Tongue (tissue), 2 donors: Measurements from ENCODE around the gene CHST7. TPM values are rescaled to one million over a fixed set of nuclear protein-coding genes. Genes with fewer than 3 reads are reported as not detected.
"Not testable (repeated sequence)": the region's sequence is repeated elsewhere in the genome, so short reads cannot be mapped to it uniquely, and the experiment has no call there.

Experiments
- DNase-seq: peaks from one replicate; pipeline ENCODE4 v3.0.0-alpha.2; 2015
- total RNA-seq: library from RNA; depleted of rRNA; stranded (reverse); fragments of >200 nt; gene quantifications from one replicate; pipeline ENCODE4 v1.2.3, GENCODE V29; 2014

Gene CHST7
- total RNA-seq, result 11.7 TPM

- DNase-seq, result peak; percentile 69
These were observed at the start of gene CHST7 for GRCh38 chrX:46573331-46573891. Gene CHST7 (plus strand): TSS chrX:46573765. CDS start chrX:46573932, 167 bp downstream.

- DNase-seq, result not testable (repeated sequence)
These were observed 44.9 kb upstream of the CHST7 start for GRCh38 chrX:46528640-46529039.

DNA sequence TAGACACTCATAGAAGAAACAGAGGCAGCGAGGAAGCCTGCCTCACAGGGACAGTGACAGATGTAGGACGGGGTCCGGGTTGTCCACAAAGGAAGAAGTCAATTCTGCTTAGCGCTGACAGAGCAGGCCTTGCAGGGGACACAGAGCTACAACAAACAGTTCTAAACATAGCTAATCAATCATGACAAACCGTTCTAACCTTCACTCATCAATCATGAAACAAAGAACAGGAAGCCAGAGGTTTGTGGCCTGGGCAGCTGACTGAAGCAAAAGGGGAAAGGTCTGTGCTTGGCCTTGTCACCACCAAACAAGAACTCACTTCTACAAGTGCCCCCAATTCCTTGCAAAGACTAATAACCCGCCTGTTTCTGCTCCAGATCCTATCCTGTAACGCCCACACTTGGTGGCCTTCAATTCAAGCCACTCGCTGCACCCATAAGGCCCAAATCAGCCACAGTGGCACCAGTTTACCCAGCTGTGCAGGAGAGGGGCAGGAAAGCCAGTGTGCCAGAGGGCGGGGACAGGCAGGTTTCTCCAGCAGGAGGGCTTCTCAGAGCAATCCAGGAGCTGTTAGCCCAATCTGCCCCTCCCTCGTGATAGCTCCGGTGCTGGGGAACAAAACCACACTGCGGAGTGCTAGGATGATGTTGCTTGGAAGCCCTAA is 43.7 kb upstream of the CHST7 start:
- not testable (repeated sequence) for DNase-seq

DNA sequence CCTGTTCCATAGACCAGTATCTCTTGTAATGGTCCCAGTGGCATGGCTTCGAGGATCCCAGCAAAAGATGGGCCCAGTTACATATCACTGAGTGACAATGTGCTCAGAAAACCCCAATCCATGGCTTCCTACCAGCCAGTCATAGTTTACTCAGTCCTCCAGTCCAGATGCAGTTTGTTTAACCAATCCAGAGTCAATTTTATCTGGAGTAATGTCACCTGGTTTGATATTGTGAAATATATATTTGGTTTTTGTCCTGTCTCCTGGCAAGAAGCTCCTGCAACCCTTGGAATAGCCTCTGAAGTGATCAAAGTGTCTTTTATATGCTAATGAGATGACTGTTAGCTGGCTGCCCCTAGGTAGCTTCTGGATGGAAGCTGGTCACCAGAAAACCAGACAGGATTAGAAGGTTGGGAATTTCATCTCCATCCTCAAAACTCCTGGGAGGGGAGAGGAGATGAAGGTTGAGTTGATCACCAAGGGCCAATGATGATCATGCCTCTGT is 43.1 kb upstream of the CHST7 start:
- not testable (repeated sequence) for DNase-seq

DNA sequence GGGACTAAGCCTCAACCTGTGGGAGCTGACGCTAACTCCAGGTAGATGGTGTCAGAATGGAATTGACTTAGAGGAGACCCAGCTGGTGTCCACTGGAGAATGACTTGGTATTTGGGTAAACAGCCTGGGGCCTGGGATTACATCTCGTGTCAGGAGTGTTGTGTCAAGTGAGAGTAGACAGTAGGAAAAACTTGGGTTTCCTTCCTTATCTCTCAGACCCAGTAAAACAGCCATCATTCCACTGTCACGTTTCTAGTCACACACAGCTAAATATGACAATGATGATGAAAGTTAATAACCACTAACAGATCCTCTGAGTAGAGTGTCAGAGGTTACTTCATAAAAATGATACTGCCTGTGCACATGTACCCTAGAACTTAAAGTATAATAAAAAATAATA is 42.1 kb upstream of the CHST7 start:
- DNase-seq, result no peak

- no peak for DNase-seq
These were observed 30.1 kb upstream of the CHST7 start for GRCh38 chrX:46543441-46543840.

- DNase-seq, result not testable (repeated sequence)
These were observed 29.0 kb upstream of the CHST7 start for GRCh38 chrX:46544527-46544926.

DNA sequence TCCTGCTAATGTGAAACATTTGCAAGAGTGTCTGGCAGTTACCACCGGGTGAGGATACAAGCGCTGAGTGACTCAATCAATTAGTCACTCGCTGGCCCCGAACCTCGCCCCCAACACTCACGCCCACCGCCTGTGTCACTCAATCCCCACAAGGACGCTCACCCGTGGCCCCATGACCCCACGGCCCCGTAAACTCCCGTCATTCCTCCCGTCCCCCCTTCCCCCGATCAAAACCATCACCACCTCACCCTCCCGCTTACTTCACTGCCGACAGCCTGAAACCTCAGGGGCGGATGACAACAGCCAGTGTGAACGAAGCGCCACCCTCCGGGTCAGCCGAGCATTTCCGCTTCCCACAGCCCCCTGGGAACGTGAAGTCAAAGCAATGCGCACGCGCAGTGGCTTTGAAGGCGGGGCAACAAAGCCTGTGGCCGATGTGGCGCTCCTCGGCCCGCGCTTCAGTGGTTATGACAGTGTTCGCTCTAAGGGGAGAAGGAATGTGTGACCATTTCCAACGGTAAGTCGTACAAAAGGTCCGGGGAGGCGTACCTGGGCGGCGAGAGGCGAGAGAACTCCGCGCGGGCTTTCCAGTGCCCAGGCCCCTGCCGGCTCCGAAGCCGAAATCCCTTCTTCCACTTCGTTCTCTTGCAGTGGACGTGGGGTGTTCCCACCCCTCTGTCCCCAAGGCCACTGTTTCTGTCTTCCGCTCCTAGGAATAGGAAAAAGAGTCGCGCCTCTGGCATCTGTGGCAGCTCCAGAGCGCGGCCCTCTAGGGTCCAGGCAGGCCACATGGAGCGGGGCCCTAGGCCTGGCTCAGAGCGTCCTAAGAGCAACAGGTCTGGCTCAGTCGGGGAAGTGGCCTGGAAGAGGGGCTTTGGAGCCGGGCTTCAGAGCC is 28.2 kb upstream of the CHST7 start, which contains the start of gene ZNF674:
Gene ZNF674, minus strand, starts transcription at position 311 of the 895 bp plus-strand sequence. CDS start 3,334 bp downstream, outside the sequence.
- peak; percentile 95 for DNase-seq

DNA sequence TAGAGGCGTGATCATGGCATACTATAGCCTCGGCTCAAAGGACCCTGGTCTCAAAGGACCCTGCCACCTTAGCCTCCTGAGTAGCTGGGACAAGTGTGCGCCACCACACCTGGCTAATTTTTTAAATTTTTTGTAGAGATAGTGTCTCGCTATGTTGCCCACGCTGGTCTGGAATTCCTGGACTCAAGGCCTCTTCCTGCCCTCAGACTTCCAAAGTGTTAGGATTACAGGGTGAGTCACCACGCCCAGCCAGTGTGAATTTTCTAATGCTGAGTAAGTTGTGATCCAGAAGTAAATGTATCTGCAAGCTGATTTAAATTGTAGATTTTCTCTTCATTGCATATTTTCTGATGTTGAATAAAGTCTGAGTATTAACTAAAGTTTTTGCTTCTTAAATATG is 25.7 kb upstream of the CHST7 start:
- DNase-seq, result no peak

- no peak for DNase-seq
These were observed 23.7 kb upstream of the CHST7 start for GRCh38 chrX:46549914-46550313.

- DNase-seq, result no peak
These were observed 22.0 kb upstream of the CHST7 start for GRCh38 chrX:46551494-46552128.

DNA sequence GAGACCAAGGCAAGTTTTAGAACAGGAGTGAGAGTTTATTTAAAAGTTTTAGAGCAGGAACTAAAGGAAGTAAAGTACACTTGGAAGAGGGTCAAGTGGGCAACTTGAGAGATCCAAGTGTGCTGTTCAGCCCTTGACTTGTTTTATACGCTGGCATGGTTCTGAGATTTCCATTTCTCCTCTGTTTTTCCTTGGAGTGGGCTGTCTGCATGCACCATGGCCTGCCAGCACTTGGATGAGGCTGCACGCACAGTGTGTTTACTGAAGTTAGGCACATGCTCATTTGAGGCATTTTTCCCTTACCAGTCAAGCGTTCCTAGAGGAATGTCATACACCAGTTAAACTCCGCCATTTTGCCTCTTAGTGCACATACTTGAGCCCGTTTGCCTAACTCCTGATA is 19.6 kb upstream of the CHST7 start:
- DNase-seq, result no peak

DNA sequence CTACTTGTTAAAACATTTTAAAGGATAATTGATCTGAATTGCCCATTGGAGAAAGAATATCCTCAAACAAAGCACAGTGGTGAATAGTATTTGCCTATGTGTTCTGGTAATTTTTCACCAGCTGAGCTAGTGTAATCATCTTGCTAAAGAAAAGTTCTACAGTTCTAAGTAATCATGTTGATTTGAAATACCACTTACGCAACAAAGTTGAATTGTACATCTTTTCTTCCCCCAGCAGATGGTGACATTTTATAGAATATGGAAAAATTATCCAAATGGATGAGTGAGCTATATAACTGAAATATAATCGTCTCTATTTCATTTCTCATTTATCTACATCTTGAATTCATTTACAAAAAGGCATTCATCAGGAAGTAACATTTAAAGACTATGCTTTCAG is 18.6 kb upstream of the CHST7 start:
- DNase-seq, result peak; percentile 22

DNA sequence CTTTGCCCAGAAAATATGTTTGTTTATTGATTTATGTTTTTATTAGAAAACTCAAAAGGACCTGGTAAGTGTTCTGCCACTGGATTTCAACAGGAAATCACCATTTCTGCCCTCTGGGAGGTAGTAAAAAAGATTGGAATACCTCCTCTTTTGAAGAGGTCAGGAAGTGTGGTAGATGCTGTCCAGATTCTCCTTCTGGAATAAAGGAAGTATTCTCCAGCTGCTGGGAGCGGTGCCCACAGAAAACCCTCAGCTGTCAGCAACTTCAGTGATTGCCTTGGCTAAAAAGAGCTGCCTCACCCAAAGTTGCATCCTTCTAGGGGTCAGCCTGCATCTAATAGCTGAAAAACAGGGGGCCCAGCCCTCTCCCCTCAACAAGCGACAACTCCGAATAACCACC is 14.5 kb upstream of the CHST7 start:
- DNase-seq, result peak; percentile 19

DNA sequence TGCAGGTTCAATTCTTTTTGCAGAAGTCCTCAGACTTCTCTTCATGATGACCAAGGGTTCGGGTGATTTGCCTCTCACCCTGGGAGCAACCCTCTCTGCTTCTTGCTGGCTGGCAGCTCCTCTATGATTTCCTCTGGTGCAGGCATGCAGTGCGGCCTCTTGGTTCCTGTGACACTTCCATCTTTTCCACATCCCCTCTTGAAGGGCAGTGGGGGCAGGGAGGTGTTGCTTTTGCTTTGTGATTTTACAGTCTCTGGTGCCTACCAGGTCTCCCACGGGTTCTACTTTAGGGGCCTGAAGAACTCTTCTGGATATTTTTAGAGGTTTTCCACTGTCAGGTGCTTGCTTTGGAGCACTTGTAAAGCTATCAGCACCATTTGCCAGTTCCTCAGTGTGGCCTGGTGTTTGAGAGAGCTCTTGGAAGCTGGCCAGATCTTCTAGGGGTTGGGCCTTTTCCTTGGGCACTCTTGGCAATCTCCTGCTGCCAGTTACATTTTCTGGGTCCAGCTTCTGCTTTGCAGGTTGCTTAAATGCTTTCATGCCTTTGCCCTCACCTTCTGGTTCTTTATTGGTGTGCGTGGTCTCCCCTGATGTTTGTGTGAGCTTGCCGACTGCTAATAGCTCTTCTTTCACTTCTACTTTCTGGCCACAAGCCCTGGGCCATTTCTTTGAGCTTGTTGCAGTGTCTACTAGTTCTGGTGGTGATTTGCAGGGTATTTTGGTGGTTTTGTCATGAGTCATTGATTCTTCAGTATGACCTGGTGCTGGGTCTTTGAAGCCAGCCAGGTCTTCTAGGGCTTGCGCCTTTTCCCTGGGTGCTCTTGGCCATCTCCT is 11.5 kb upstream of the CHST7 start:
- DNase-seq, result peak; percentile 24

GRCh38 chrX:46567388-46567787 is 6.2 kb upstream of the CHST7 start:
- DNase-seq, result no peak

DNA sequence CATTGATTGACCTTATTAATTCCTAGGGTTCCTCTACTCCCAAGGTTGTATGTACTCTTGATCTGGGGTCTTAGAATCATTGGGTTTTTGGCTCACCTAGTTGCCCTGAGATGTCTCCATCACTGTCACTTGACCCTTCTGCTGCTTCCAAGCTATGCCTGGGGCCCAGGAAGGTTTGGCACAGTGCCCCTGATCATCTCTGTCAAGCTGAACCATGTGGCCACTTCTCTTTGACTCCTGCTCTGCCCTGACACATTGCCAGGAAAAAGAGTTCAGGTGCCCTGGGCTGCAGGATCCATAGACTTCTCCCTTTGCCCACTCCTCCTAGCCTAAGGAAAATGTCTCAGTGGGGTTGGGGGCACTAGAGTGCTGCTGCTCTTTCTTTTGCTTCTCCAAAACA is 3.9 kb upstream of the CHST7 start:
- DNase-seq, result no peak

DNA sequence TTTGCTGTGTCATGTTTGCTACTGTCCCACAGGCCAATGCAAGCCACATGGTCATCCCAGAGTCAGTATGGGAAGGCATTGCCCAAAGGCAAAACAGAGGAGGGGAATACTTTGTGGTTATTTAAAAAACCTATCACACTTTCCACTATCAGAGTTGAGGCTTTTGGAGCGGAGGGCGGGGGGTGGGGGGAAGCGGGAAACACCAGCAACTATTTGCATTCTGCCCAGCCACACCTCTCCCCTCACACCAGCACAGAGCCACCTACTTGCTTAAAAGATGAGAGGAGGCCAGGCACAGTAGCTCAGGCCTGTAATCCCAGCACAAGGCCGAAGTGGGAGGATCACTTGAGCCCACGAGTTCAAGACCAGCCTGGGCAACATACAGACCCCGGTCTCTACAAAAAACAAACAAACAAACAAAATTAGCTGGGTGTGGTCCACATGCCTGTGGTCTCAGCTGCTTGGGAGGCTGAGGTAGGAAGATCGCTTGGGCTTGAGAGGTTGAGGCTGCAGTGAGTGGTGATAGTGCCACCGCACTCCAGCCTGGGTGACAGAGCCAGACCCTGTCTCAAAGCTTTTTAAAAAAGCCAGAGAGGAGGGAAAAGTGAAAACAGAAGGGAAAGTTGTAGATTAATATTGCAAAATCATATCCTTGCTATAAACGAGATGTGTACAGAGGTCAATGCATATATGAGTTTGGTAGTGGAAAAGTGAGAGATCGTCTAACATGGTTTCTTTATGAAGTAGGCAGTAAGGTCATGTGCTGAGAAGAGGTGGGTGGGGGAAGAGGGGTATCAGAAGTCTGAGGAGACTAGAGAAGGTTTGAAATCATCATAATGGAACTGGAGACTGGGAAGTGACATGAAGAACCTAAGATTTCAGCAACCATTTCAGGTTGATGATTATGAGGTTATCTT is 1.9 kb upstream of the CHST7 start:
- no peak for DNase-seq

DNA sequence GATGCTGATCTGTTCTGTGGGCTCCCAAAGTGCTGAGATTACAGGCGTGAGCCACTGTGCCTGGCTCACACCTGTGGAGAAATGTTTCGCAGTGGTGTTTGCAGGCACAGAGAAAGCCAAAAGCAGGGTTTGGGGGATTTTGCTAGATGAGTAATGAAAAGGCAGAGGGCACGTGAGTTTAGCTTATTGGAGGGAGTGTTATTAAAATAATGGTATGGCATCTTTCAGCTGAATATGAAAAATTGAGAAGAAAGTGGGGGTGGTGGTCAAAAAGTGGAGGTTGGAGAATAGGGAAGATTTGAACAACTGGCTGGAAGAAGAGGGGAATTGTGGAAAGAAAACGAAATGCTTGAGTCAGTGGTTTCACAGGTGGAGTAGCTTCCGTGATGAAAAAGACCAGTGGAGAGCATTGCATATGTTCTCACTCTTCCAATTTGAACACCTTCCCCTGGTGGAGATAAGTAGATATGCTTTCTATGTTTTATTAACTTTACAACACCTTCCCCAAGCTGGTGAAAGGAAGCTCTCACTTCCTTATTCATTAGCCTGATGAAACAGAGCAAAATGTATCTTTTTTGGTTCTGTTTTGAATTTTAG is 1.1 kb upstream of the CHST7 start:
- DNase-seq, result no peak
